HG02970 (cell line): ENCODE data around the gene MRPS18B.
A peak's percentile ranks its signal among the peaks of the same experiment; 100 is the strongest.
"Not testable (repeated sequence)": the region's sequence is repeated elsewhere in the genome, so short reads cannot be mapped to it uniquely, and the experiment has no call there.

Experiments
- ATAC-seq: cut with Tn5 transposase; IDR thresholded peaks from one replicate; pipeline ENCODE4 v1.9.1; 2021; ENCODE audit warnings: mild to moderate bottlenecking, moderate library complexity, moderate number of reproducible peaks; ENCODE audit not compliant: unreplicated experiment, low FRiP score

Gene MRPS18B

GRCh38 chr6:30617565-30618269, at the start of gene MRPS18B:
Gene MRPS18B (plus strand): TSS chr6:30617840. CDS start chr6:30617866, 26 bp downstream.
- ATAC-seq, result peak; percentile 70

- ATAC-seq, result no peak
Measured at GRCh38 chr6:30568245-30568644, 49.4 kb upstream of the MRPS18B start.

- no peak for ATAC-seq
Measured at GRCh38 chr6:30570263-30570662, 47.4 kb upstream of the MRPS18B start.

GRCh38 chr6:30570740-30571074, 46.9 kb upstream of the MRPS18B start:
- ATAC-seq, result peak; percentile 21

GRCh38 chr6:30571075-30571761, 46.4 kb upstream of the MRPS18B start, which contains the start of gene ABCF1:
Gene ABCF1 (plus strand): TSS chr6:30571442. CDS start chr6:30571488, 46 bp downstream.
- ATAC-seq, result peak; percentile 94

GRCh38 chr6:30571762-30572082, 45.9 kb upstream of the MRPS18B start:
- no peak for ATAC-seq

GRCh38 chr6:30572148-30572547, 45.5 kb upstream of the MRPS18B start:
- ATAC-seq, result no peak

GRCh38 chr6:30573113-30573512, 44.5 kb upstream of the MRPS18B start:
- ATAC-seq, result no peak

GRCh38 chr6:30578051-30578450, 39.6 kb upstream of the MRPS18B start:
- no peak for ATAC-seq

- ATAC-seq, result no peak
Measured at GRCh38 chr6:30583921-30584320, 33.7 kb upstream of the MRPS18B start.

- no peak for ATAC-seq
Measured at GRCh38 chr6:30589754-30590358, 27.8 kb upstream of the MRPS18B start.

GRCh38 chr6:30590509-30590908, 27.1 kb upstream of the MRPS18B start:
- no peak for ATAC-seq

- no peak for ATAC-seq
Measured at GRCh38 chr6:30591008-30591407, 26.6 kb upstream of the MRPS18B start.

GRCh38 chr6:30592287-30592686, 25.4 kb upstream of the MRPS18B start:
- no peak for ATAC-seq

GRCh38 chr6:30597315-30598144, 20.1 kb upstream of the MRPS18B start:
- not testable (repeated sequence) for ATAC-seq

- ATAC-seq, result no peak
Measured at GRCh38 chr6:30598912-30599624, 18.6 kb upstream of the MRPS18B start.

GRCh38 chr6:30599625-30600324, 17.9 kb upstream of the MRPS18B start:
- no peak for ATAC-seq

GRCh38 chr6:30600451-30600961, 17.1 kb upstream of the MRPS18B start:
- no peak for ATAC-seq

- ATAC-seq, result no peak
Measured at GRCh38 chr6:30601436-30601814, 16.2 kb upstream of the MRPS18B start.
